HG03442 (cell line): ENCODE results near the gene TEX53.

Source experiments
- ATAC-seq: cut with Tn5 transposase; IDR thresholded peaks from one replicate; pipeline ENCODE4 v1.9.1; 2021; ENCODE audit warnings: mild to moderate bottlenecking, moderate library complexity; ENCODE audit not compliant: unreplicated experiment

TEX53 gene

DNA sequence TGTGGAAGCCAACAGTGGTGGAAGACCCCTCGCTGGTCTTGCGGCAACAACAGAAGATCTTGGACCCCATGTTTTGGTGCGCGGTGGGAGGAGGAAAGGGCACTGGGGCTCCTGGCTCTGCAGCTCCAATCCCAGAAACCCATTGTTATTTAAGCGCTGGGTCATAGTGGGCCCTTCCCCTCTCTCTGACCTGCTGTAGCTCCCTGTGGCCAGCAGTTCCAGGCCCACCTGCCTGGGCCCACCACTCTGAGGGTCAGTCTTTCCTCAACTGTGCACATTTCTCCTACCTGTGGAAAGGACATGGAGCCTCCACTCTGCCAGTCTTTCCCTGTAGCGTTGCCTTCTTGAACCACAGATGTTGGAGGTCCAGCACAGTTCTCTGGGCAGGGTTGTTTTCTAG lies at the start of gene TEX53:
TEX53 (minus strand) TSS at position 101 of the 400 bp plus-strand sequence; CDS start at position 70, 31 bp downstream.
- ATAC-seq: no peak

DNA sequence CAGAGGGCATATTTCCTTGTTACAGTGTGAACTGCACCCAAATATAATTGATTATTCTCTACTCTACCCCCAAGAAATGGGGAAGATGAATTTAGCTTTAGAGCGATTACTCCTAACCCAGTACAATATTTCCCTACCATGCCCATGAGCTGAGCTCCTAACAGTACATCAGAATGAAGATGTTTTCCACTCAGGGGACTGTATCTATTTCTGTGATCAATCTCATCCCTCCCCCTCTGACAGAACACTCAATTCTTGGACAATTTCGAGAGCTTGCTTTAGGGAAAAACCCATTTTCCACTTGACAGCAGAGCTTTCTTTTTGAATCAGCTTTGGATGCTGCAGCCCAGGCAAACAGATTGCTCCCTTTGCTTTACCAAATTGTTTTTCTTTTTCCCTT lies 49.1 kb upstream of the TEX53 start:
- no peak for ATAC-seq

DNA sequence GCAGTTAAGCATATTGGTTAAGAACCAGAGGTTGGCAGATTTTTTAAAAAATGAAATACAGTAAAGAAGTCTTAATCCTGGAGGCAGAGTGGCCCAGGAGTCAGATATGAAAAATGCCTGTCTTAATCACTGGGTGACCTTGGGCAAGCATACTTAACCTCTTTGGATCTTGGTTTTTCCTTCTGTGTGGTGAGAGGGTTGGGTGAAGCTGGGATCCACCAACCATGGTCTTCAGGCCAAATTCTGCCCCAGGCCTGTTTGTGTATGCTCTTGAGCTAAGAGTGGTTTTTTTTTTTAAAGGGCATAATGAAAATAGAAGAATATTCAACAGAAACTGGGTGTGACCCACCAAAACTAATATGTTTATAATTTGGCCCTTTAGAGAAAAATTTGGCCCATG lies 44.4 kb upstream of the TEX53 start:
- ATAC-seq: no peak

DNA sequence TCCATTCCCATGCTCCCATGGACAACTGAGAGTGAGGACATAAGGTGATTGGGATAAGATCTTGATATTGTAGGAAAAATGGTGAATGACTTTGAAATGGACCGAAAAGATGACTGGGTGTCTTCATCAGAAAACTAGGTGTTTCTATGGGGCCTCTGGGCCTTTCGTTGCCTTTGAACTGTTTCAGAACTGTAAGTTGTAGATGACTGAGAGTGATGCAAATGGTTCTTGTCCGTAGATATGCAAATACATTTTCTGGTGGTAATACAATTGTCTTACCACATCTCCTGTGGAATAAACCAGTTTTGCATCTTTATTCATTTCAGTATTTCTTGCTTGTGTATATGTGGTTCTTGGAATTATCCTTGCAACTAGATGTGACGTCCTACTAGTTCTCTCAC lies 40.3 kb upstream of the TEX53 start:
- ATAC-seq: peak; percentile 39

DNA sequence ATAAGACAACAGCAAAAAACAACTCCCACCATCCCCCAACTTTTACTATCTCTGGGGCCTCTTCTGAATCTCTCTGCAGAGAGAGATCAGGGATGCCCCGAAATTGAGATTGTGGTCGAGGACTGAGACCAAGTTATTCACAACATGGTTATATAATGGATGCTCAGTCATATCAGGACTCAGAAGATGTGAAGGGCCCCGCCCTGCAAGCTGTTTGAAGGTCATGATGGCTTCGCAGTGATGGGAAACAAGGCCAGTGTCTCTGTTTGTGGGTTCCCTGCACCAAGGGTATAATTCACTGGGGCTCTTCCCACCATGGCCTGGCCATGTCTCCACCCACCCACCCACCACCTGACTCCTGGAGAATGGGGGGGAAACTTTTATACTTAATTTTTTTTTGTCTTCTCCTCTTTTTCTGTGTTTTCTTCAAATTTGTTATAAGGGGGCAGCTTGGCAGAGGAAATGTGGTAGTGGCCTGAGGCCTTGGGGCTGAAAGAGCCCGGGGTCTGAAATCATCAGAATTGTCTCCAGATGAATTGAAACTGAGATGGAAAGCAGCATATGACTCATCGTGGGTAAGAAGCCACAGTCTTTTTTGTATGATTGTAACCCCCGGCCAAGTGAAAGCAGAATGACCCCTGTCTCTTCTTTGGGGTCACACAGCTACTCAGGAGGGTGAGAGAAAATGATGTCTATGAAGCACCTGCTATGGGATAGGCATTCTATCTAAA lies 39.4 kb upstream of the TEX53 start:
- peak; percentile 67 for ATAC-seq

DNA sequence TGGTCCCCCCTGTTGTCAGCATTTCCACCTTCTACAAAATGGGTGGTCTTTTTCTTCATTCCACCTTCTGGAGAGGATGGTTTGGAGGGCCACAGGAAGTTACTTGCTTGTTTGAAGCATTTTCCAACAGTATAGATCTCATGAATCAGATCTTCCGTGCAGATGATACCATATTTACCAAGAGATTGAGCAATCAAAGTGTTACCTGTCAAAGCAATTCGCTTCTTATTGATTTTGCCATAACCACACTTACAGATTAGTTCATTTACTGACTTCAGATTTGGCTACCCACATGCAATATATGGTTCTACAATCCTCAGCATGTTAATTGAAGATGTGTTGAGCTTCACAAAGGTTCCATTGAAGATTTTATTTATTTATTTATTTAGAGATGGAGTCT lies 38.3 kb upstream of the TEX53 start:
- ATAC-seq: no peak

DNA sequence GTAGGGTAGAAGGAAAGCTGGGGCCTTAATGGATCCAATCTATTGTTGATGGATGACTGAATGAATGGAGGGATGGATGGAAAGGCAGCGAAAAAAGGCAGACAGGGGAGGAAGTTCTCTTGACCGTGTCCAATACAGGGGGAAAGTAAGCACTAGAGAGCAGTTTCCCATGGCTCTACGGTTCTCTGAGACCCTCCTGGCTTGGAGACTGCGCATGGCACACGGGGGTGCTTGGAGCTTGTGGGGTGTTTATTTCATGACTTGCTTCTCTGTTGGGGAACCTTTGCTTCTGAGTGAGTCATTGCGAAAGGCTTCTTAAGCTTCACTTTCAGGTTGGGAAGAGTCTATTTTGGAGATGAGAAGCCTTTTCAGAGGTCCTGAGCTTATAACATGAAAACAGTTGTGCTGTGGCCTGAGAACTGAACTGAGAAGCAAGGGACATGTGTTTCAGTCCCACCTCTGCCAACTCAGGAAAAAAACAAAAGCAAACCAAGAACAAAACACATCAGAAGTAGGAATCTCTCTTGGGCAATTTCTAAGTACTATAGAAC lies 37.2 kb upstream of the TEX53 start:
- ATAC-seq: peak; percentile 34

DNA sequence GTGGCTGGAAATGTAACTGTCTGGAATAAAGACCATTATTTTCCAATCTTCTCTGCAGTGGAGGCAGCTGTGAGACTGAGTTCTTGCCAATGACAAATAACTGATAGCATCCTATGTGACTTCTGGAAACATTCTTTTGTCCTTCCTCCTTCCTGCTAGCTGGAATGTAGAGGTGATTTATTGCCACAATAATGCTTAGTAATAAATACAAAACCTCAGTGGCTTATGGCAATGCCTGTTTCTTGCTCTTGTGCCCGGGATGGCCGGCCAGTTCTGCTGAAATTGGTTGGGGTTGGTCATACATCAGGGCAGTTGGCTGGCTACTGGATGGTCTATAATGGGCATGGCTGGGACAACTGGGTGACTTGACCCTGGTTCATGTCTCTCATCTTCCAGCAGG lies 36.5 kb upstream of the TEX53 start:
- no peak for ATAC-seq

DNA sequence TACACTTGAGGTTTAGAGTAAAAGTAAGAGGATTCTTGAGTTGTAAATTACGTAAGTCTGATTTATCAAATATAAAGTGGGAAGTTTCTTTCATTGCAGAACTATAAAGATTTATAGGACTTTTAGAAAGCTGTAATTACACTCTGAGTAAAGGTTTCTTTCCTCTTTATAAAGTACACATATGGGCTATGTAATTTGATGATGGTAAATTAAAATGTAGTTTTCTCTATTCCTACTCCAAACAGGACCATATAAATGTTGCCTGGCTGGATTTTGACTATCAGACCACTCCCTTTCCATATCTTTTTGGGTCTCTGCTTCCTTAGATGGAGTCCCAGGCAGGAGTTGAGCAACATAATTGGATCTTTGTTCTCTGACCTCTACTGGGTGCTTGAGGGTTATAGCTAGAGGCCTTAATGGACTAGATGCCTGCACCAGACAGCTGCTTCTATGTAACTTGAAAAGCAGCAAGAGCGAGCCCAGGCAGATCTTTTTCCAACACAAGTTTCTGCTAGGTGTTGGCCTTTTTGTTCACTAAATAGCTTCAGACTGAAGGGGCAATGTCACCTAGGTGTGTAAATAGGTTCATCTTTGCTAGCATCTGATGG lies 35.7 kb upstream of the TEX53 start:
- no peak for ATAC-seq

DNA sequence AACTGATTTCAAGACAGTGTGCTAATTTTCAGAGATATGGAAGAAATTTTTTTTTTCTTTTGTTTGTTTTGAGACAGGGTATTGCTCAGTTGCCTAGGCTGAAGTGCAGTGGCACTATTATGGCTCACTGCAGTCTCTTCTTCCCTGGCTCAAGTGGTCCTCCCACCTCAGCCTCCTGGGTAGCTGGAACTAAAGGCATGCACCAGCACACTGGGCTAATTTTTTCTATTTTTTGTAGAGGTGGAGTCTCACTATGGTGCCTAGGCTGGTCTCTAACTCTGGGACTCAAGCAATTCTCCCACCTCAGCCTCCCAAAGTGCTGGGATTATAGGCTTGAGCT lies 34.3 kb upstream of the TEX53 start:
- no peak for ATAC-seq

DNA sequence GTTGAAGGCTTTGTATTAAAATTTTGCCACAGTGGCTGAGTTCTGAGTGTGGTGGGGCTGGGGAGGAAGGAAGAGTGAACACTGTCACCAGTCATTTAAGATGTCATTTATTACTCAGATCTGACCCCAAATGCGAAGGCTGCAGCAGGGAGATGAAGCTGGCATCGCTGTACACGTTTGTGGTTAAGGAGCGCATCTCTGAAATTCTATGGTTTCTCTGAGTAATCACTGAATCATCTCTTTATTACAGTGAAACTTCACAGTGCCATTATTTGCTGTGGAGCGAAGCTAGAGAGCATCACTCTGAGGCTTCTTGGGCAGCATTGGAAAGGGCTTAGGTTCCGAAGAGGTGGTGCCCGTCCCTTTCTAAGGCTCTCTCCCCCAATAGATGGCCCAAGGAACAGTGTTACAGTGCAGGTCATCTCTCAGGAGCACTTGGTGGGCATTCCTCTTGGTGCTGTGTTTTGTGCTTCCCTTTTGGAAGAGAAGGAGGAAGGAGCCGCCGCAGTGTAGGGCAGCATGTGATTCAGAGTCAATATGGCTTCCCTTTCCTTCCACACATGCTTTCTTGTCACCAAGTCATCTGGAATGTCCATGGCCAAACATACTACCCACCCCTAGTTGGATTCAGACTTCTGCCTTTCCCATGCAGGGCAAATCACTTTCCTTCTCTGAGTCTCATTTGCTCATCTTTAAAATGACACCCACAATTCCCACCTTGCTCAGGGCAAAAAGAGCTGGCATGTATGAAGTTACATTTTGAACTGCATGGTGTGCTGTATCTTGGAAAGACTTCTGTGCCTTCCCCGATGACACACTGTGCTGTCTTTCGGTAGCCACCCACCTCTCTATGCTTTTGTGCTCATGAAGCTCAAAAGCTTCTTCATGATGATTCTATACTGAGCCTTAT lies 33.7 kb upstream of the TEX53 start:
- ATAC-seq: peak; percentile 84

DNA sequence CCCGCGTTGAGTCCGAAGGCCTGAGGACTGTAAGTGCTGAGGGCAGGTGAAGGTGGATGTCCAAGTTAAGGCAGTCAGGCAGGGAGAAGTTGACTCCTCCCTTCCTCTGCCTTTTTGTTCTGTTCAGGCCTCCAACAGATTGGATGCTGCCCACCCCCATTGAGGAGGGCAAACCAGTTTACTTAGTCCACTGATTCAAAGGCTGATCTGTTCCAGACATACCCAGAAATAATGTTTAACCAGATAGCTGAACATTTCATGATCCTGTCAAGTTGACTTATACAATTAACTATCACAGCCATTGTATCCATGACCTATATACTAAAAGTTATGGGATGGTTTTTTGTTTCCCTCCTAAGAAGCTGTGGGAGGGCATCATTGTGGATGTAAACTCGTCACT lies 32.7 kb upstream of the TEX53 start:
- no peak for ATAC-seq

DNA sequence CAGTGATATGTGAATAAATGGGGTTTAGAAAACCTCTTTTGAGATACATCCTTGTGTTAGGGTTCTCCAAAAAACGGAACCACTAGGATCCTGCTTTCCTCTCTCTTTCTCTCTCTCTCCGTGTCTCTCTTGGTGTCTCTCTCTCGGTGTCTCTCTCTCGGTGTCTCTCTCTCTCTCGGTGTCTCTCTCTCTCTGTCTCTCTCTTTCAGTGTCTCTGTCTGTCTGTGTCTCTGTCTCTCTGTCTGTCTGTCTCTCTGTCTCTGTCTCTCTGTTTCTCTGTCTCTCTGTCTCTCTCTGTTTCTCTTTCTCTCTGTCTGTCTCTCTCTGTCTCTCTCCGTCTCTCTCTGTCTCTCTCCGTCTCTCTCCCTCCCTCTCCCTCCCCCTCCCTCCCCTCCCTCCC lies 32.2 kb upstream of the TEX53 start:
- ATAC-seq: no peak

DNA sequence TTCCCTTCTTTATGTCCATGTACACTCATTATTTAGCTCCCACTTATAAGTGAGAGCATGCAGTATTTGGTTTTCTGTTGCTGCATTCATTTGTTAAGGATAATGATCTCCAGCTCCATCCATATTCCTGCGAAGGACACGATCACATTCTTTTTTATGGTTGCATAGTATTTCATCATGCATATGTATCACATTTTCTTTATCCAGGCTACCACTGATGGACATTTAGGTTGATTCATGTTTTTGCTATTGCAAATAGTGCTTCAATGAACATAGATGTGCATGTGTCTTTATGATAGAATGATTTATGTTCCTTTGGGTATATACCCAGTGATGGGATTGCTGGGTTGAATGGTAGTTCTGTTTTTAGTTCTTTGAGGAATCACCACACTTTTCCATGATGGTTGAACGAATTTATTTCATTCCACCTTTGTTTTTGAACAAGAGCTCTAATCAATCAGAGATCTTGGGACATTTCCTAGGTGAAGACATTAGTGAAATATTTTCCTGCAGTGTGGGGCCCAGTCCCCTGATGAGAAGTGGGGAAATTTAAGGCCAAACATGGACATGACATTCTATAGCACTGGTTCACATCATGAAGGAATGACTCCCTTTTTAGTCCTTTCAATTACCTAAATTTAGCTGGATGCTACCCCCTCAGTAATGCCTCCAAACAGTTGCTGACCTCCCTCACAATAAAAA lies 31.5 kb upstream of the TEX53 start:
- ATAC-seq: no peak

DNA sequence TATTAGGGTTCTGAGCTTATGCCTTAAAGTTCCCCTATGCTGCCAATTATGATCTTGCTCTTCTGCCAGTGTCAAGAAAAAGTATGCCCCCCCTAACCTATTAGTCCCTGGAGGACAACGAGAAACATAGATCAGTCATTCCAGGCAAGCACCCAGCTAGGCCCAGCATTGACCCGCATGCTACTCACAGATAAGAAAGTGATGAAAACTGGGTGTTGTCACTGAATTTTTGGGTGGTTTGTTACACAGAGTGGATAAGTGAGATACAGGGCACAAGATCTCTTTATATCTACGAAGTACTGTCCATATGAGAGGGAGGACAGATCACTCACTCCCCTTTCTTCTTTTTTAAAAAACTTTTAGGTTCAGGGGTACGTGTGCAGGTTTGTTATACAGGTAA lies 30.8 kb upstream of the TEX53 start:
- no peak for ATAC-seq

DNA sequence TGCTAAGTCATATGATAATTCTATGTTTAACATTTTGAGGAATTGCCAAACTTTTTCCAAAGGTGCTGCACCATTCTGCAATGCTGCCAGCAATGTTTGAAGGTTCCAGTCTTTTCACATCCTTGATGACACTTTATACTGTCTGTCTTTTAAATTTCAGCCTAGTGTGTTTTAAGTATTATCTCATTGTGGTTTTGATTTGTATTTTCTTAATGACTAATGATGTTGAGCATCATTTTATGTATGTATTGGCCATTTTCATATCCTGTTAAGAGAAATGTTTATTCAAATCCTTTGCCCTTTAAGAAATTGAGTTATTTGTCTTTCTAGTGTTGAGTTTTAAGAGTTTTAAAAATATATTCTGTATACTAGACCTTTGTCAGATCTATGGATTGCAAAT lies 29.4 kb upstream of the TEX53 start:
- ATAC-seq: no peak

DNA sequence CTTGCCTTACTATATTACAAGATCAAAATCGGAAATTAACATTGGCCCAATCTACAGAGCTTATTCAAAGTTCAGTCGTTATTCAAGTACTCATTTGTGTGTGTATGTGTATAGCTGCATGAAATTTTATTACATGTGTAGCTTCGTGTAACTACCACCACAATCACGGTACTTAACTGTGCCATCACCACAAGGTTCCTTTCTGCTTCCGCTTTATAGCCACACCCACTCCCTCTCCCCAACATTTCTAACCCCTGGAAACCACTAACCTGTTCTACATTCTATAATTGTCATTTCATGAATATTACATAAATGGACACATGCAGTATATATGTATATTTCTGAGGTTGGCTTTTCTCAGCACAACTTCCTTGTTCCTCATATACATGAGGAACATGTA lies 28.3 kb upstream of the TEX53 start:
- ATAC-seq: no peak

DNA sequence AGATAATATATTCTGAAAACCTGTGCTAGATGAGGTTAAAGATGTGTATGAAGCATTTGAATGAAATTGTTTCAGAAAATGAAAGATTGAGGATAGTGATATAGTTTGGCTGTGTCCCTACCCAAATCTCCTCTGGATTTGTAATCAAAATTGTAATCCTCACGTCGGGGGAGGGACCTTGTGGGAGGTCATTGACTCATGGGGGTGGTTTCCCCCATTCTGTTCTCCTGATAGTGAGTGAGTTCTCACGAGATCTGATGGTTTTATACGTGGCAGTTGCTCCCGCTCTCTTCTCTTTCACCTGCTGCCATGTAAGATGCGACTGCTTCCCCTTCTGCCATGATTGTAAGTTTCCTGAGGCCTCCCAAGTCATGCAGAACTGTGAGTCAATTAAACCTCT lies 26.4 kb upstream of the TEX53 start:
- ATAC-seq: no peak

DNA sequence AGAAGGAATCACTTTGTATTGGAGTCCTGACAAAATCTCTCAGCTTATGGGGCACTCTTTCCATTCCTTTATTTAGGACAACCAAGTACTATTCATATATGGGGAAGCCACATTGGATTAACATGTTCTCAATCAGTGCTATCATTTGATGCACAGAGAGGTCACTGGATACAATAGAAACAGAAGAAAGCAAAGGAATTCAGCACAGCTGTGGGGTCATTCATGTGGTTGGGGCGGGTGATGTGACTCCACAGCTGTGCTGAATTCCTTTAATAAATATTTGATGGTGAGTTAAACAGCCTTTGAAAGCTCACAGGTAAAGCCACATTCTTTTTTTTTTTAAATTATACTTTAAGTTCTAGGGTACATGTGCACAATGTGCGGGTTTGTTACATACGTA lies 25.2 kb upstream of the TEX53 start:
- no peak for ATAC-seq

DNA sequence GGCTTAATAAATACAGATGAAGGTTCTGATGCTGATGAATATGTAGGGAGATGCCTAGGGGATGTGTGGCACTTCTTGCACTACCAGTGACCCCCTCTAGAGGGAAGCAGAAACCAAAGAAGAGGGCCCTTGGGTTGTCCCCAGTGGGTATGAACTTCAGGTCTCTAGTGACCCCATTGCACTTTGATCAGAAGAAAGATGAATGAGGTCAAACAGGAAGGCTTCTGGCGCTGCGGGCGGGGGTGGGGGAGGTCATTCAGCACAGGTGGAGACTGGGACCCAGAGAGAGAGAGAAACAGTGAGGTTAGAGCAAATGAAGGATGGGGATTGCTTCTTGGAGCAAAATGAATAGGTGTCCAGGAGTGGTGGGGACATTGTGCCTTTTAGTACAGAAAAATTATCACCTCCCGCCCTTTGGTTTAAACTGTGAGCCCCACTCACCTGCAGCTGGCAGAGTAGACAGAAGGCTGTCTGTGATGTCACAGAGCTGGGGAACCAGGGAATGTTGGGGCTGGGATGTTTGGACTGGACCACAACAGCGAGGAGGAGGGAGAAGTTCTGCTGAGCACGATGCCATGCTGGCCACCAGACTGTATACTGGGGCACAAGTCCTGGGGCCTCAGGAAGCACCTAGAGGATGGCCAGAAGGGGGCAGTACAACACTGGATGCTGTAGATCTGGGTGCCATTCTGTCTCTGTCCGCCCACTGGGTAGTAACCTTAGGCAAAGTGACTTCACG lies 24.2 kb upstream of the TEX53 start, which contains the start of gene TEX48:
TEX48 (minus strand) TSS at position 599 of the 739 bp plus-strand sequence. CDS start 10,469 bp downstream, outside the sequence.
- ATAC-seq: peak; percentile 83
